Femur (tissue), 1 donor: ENCODE data around the gene SYNPR.

ENCODE experiments used
- DNase-seq: peaks from one replicate; pipeline ENCODE4 v3.0.0-alpha.2; 2017

Gene SYNPR

DNA sequence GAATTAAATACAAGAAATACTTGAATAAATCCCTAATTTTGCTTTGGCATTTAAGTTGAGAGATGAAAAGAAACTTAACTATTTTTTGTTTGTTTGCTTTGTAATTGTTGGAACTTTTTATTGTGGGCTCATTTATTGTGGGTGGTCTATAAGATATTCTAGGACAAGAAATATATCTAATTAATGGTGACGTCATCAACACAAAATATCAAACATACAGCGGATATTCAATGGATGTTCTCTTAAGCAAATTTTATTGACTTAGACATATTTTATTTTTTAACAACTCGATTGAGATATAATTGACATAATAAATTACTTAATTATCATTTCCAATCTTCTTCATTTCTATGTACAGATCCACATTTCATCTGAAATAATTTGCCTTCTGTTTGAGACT lies 30.0 kb downstream of the SYNPR start:
- DNase-seq, result no peak

DNA sequence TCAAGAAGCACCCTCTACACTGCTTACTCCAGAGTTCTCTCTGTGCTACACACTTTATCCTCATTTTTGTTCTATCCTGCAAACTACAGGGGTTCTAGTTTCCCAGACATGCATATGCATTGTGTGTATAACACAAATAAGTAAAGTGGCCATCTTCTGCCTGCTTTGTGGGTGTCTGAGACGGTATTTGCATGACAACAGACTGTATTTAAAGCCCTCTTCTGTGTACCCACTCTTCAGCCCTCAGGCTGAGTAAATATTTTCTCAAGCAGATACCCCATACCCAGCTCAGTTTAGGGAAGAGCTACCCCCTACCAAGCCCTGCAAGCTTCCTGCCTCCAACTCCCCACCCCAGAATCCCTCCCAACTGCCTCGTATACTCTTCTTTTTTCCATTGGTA lies 31.7 kb downstream of the SYNPR start:
- DNase-seq, result no peak

DNA sequence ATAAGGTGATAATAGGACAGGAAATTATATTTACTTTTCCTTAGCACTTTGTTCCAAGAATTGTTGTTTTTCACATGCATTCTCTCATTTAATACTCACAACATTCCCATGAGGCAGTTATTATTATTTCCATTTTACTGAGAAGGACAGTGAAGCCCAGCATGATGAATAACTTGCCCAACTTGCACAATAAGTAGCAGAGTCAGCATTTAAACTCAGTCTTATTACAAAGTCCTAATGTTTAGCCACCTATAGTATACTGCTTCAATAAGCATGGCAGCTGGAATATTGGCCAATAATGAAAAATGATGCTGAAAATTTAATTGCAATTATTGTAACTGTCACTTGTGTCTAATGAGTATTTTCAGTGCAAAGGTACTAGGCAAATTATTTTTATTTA lies 45.7 kb downstream of the SYNPR start:
- no peak for DNase-seq

DNA sequence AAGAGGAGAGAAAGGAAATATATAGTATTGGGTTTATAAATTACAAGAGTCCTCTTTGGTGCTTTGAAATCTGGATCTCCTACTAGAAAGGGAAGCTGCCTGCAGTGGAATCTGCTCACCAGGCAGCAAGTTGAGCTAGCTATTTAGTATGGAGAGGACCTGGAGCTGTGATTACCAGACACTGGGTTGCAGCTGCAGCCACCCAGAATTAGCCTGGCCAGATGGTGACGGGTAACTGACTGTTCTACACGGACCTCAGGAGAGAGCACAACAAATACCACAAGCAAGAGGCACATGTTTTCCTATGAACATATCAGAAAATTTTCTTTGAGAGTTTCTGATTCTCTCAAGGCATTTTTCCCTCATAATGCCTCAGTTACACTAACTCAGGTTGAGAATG lies 46.5 kb downstream of the SYNPR start:
- DNase-seq, result no peak

DNA sequence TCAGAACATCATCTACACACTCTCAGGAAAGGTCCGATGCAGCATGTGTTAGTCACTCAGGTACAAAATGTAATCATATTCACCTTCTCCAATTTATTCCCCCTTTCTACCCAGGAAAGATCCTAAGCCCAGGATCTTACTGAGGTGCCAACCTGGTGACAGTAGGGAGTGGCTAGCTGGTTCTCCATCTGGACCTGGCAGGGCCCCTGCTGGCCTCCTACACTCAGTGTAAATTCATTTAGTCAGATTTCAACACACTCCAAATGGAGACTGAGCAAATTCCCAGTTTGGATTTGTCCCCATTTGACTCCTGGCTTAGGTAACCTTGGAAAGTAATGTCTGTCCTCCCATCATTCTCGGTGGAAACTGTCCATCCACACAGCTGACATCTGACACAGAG lies 47.3 kb downstream of the SYNPR start:
- no peak for DNase-seq

DNA sequence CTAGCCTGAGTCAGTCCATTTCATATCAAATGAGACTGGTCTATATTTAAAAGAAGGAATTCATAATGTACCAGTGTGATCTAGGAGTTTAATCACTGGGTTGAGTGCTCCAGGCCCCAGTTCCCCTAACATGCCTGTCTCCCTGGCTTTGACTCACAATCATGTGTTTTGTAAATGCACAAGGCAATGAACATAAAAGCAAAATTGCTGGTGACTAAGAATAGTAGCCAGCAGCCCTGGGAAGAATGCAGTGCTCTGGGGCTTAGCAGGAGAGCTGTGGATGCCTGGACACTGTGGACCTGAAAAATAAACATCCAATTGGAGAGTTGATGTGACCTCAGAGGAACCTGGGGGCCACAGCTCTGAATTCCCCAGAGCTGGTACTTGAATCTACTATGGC lies 50.3 kb downstream of the SYNPR start:
- no peak for DNase-seq

DNA sequence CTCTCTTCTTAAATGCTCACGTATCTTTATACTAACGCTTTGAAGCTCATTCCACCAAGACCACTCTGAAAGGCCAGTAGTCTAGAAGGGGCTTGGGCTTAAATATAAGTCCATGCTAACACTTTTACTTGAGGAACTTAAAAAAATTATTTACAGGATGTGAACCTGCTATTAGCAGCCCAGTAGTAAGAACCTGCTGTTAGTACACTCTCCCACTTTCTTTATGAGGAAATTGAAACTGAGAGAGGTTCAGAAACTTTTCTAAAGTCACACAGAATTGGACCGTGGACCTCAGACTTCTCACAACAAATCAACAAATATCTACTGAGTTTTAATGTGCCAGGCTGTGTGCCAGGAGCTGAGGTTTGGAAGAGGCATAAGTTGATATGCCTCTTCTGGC lies 53.4 kb downstream of the SYNPR start:
- DNase-seq, result no peak

DNA sequence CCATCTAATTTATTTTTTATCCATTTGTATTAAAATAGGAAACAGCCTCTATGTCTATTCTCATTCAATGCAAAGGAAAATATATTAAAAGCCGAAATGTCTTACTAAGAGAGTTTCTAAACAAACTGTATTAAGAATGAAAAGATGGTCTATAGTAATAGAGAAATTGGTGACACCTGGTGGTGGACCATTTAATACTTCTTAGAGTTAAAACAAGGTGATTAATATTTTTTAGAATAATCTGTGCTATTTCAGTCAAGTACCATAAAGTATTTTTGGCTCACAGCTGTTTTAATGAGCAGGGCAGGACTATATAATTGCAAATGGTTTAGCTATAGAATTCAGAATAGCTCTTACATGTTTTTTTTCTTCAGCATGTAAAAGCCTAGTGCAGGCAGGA lies 55.7 kb downstream of the SYNPR start:
- DNase-seq, result no peak

DNA sequence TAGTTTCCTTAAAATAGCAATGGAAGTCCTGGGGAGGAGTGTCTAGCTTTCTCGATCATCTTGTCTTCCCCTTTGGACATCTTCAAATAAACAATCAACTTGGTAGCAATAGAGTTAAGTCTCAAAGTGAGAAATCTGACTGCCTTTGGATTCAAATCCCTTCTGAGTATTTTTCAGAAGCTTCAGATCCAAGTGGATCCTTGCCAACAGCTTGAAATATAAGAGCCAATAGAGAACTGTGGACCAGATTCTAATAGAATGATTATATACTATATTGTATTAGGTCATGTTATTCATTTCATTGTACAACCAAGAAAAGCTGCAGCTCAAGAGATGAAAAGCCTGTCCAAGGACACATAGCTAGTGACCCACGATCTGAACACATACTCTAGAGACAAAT lies 60.2 kb downstream of the SYNPR start:
- no peak for DNase-seq

DNA sequence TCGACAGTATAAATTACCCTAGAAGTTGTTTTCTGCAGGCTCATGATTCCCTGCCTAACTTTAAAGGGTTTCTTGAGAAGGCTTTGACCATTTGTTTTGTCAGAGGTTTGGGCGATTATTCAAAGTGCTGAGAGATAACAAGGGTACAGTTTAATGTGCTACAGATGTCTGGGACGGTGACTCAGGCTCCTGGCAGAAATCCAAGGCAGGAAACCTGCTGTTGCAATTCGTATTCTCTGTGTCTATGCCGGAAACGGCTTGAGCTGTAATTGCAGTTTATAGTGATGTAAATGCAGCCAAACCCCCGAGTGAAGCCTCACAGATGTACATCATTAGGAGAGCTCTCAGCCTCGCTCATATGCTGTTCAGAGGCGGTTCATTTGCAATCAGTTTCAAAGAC lies 65.6 kb downstream of the SYNPR start:
- DNase-seq, result peak; percentile 87

DNA sequence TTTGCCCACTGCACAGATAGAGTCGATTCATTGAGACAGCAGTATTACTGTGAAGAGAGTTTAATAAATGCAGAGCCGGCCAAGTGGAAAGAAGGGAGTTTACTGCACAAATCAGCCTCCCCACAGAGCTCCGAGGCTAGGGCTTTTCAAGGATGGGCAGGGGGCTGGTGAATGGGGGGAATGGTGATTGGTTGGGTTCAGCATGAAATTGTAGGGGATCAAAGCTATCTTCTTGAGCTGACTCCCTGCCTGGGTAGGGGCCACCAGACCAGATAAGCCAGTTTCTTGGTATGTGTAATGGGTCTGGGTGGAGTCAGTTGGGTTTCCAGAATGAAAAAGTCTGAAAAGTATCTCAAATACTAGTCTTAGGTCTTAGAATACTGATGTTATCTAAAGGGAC lies 66.6 kb downstream of the SYNPR start:
- DNase-seq, result no peak

DNA sequence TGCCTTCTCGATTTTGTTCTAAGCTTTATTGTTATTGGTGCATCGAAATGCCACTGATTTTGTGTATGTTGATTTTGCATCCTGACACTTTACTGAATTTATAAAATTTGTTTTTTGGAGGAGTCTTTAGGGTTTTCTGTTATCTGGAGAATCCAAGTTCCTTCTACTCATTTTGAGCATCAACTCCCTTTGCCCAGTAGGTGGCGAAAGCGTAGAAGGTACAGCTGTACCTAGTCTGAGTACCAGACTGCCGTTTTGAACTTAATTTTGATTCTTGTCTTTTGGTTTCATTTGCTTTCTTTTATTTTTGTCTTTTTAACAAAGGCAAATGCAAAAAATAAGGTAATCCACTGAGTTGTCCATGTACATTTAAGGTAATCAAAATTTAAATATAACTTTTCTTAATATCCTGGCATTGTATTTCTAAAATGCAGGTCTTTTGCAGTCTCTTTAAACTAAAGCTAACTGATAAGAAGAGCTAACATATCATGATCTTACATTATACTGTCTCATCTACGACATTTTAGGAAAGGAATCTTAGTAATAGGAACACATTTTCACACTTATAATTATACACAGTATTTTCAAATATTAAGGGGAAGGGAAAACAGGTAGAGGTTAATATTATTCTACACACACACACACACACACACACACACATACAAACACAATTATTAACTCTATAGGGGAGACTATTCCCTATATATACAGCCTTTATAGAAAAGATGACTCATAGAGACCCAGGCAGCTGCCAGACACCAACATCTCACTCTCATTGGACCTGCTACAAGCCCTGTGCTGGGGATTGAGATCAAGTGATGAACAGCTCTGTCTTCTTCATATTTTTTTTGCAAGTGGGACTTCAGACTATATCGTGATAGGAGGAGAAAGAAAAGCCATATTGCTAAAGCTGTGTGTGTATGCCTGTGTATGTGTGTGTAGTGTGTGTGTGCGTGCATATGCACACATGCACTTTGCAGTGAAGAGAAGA lies 71.8 kb downstream of the SYNPR start:
- DNase-seq, result peak; percentile 35

DNA sequence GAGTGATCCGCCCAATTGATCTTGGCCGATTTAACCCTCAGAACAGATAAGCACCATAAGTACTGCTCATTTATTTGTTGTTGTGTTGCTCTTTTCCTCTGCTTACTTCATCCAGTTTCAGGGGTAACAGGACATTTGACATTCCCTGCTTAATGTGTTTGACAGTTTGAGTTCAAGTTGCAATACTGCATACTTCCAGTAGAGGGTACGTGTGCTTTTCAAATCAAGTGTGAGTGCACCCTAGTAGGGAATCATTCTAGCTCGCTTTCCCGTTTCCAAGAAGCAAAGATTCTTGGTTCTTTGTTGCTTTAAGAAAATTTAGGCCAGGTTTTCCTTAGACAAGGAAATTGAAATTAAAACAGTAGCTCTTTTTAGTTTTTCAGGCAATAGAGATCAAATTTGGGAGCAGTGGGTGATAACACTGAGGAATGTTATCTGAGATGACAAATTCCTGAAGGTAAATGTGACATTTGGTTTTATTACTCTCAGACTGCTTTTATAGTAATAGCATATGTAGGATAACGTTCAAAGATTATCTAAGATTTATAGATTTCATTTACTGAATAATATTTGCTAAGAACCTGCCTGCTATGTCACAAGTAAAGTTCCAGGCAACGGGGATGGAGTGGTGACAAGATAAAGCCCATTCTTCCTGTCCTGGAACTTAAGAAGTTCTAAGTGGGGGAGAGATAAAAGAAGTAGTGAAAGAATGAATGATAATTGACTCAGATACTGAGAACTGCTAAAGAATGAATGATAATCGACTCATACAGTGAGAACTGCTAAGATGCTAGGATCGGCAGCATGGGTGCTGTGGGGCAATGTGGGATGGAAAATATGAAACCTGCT lies 73.3 kb downstream of the SYNPR start:
- no peak for DNase-seq

DNA sequence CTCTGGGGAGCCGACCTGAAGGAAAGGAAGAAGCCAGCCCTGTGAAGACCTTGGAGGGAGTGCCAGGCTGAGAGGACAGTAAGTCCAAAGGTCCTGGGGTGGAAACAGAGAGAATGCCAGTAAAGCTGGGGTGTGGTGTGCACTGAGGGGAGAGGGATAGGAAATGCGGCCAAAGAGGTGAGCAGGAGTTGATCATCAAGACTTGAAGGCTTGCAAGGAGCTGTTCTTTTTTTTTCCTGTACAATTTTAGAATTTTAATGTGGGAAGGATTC lies 73.8 kb downstream of the SYNPR start:
- DNase-seq, result no peak

DNA sequence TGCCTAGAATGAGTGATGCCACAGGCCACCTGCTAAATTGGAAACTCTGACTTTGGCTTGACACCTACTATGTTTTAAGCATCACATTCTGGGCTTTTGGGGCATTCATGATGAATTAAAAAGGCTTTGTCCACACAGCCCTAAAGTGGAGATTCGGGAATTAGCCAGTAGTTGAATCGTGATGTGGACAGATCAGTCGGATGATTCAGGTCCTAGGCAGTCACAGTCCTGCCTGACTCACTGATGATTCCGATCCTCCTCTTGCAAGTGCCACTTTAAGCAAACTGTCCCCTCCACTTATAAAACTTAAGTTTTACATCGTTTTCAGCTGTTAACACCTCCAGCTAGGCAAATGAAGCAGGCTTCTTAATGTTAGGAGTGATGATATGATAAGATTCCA lies 75.3 kb downstream of the SYNPR start:
- no peak for DNase-seq

DNA sequence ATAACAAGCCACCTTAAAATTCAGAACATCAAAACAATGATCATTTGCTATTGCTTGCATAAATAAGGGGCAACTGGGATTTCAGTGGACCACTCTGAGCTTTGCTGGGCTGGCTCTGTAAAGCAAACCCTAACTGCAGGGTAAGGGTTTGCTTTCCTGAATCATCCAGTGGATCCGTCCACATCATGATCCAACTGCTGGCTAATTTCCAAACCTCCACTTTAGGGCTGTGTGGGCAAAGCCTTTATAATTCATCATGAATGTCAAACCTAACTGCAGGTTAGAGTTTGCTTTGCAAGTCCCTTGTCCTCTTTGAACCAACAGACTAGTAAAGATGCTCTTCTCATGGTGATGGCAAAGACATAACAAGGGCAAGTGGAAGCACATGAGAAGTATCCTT lies 76.1 kb downstream of the SYNPR start:
- no peak for DNase-seq

DNA sequence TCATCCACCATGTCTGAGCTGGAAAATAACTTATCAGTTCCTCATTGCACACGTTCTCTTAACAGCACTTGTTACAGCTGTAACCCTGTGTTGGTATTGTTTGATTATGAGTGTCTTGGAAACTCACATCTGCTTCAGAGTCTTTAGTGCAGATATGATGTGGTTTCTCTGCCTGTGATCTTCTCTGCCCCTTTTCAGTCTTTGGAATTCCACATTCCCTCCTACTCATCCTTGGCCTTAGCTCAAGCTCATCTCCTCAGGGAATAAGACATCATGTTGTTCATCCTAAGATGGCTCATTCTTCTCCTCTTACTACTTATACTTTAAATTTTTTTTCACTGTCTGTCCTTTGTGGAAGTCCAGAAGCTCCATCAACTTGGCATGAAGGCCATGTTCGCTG lies 77.7 kb downstream of the SYNPR start:
- no peak for DNase-seq

DNA sequence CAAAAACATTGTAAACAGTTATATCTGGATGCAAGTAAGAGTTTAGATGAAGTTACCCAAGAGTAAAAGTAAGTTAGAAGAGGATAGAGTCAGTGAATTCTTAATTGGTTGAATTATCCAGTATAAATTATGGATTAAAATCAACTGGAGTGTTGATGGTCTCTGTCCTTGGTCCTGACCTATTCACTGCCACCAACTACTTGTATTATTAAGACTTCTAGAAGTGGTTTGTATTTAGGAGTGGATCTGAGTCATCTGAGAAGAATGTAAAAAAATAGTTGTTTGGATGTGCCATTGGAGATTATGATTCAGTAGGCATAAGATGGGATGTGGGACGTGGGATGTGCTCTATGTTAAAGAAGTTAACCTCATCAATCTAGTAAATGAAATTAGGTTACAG lies 86.4 kb downstream of the SYNPR start:
- DNase-seq, result no peak

DNA sequence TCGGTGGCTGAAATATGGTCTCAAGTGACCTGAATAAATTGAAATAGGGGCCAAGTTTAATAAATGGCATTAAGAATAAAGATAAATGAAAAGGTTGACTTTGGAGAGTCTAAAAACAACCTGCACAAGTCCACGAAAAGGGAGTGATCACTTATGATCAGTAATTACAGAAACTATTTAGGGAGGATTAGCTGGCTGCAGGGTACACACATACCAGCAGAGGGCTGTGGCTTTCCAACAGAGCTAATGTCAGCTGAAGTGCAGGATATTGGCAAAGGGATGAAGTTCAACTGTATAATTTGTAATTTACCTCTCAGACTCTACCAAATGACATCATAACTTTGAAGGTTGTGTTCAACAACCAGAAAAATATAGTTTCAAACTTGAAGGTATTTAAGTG lies 86.8 kb downstream of the SYNPR start:
- DNase-seq, result no peak

DNA sequence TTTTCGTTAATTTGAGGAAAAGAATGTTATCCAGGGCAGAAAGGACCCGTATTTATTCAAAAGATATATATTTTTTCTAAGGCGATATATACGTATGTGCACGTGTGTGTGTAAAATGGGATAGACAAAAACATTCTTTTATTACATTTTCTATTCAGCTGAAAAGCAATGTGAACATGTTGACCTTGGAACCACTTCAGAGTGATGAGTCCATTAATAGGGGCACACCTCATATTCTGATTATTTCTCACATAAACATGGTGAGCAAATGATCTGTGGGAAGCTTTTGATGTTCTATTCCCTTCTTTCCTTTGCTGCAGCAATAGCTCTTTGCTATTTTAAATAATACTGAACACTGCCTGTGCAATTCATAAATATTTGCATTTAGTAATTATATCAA lies 87.6 kb downstream of the SYNPR start:
- DNase-seq, result no peak

DNA sequence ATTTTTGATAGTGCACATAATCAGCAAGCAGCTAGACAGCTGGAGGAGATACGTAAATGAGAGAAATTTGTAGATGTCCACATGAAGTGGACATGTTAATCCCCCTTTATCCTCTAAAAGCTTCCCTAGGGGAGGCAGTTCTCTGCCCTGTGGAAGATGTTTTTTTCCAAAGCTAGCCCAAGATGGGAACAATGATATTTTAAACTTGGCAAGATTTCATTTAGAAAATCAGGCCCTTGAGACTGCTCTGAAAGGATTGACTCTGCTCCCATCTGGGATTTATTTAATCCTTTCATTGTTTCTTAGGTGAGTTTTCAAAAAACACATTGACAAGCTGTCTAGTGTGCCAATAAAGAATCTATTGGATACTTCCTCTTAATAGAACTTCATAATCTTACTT lies 92.0 kb downstream of the SYNPR start:
- DNase-seq, result no peak

DNA sequence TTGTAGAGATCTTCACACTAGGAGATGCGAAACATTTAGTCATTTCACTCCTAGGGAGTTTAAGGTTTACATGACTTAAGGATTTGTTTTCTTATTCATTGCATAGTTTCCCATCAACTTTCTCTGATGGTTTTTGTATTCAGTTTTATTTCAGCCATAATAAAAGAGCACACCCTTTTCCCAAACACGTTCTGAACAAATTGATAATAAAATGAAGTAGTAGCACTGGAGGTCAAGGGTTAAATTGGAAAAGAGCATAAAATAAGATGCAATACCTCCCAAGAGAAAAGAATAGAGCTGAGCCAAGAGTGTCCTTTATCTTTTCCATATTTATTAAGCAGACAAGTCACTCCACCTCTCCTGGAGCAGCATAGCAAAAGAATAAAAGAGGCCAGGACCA lies 104.9 kb downstream of the SYNPR start:
- DNase-seq, result no peak

DNA sequence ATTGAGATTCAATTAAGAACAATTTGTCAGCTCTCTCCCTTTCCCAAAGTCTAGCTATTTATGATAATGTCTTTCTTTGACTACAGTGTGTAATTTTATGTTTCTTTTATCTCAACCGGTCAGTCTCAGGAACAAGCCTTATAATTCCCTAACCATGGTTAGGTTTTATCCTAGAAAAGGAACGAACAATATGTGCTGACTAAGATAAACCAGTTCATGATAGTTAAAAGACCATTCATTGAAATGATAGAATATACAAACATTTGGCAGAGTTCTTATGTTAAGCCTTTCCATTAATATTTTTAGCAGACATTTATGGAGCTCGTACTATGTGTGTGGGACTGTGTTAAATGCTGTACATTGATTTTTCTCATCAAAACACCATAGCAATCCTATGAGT lies 106.3 kb downstream of the SYNPR start:
- no peak for DNase-seq

DNA sequence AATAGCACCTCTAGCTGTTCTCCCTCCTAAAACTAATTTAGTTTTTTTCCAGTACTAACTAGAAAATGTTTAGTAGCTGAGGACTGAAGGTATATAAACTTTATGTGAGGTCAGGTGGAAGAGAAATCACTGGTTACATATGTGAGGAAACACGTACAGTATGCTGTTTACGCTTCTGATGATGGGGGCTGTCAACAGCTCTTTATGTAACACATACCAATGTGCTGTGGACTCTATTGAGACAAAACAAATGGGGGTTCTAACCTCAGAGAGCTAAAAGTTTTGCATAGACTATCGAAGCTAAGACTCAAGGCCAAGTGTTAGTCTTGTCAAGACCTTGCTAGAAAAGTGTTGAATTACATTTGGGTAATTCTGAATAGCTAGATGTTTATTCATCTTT lies 107.5 kb downstream of the SYNPR start:
- no peak for DNase-seq
